ENCODE results near the gene DERA.

DNA sequence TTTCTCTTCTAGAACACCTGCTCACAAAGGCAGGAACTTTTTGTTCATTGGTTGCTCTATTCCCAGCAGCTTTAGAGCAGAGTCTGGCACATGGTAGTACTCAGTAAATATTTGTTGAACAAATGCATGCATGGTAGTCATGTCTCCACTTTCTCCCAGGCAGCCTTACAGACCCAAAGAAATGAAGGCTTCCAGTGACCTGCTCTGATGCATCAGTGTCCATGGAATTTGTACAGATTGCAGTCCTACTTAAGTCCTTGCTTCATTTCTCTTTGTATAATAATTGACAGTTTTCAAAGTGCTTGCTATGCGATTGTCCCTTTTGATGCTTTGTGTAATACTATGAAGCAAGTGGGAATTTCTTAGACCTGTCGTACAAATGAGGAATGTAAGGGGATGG, 119.6 kb downstream of the DERA start:
- TF ChIP-seq, protein P1, sequence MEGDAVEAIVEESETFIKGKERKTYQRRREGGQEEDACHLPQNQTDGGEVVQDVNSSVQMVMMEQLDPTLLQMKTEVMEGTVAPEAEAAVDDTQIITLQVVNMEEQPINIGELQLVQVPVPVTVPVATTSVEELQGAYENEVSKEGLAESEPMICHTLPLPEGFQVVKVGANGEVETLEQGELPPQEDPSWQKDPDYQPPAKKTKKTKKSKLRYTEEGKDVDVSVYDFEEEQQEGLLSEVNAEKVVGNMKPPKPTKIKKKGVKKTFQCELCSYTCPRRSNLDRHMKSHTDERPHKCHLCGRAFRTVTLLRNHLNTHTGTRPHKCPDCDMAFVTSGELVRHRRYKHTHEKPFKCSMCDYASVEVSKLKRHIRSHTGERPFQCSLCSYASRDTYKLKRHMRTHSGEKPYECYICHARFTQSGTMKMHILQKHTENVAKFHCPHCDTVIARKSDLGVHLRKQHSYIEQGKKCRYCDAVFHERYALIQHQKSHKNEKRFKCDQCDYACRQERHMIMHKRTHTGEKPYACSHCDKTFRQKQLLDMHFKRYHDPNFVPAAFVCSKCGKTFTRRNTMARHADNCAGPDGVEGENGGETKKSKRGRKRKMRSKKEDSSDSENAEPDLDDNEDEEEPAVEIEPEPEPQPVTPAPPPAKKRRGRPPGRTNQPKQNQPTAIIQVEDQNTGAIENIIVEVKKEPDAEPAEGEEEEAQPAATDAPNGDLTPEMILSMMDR (IDR thresholded peaks at IDR 0.05; ENCODE audit: control extremely low read depth in 1 of 3, insufficient read depth in 1 of 3, low read depth in 1 of 3, low read length in 3 of 3): no peak
- TF ChIP-seq SP1 (IDR thresholded peaks at IDR 0.05; ENCODE audit: low read depth, low read length): no peak
- TF ChIP-seq TAF1 (IDR thresholded peaks at IDR 0.05; ENCODE audit: low read depth, low read length): no peak
- no peak for TF ChIP-seq EP300 (IDR thresholded peaks at IDR 0.05; ENCODE audit: borderline replicate concordance in 1 of 2, low read depth in 2 of 2, low read length in 2 of 2)
- no peak for TF ChIP-seq RAD21 (IDR thresholded peaks at IDR 0.05 in 1 of 2, conservative IDR thresholded peaks at IDR 0.05 in 1 of 2; ENCODE audit: low read depth in 2 of 2, low read length in 2 of 2)
- TF ChIP-seq GABPA (IDR thresholded peaks at IDR 0.05; ENCODE audit: borderline replicate concordance, insufficient read depth, low read length): no peak
- TF ChIP-seq POLR2AphosphoS5 (IDR thresholded peaks at IDR 0.05; ENCODE audit: low read depth, low read length): no peak
